Measurements from ENCODE around the gene DOCK8. TPM values are rescaled to one million over a fixed set of nuclear protein-coding genes. Genes with fewer than 3 reads are reported as not detected.

Gene DOCK8
- total RNA-seq, 1 donor from 2014 or later, result 219 TPM

DNA sequence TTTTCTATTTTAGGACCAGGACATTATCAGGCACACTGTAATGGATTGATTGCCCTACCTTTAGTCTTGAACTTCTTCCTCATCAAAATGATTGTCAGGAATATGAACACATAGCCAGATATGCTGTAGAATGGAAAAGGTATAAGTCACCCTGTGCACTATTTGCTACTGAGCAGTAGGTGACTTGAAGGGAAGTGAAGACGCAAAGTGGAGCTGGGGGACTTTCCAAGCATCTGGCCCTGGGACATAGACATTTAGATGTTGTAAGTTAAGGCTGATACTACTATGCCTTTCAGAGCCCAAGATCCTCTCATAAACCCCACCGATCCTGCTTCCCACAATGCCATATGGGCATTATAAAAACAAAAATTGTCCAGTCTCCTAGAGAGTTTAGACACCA is 174.5 kb downstream of the DOCK8 start:
- Mint-ChIP-seq H3K9me3 (no peaks in the 10 kb centered on the region), H3K4me3 (no peak overlapping the region), H3K36me3 (ENCODE audit: low read depth) (peaks cover 81% of the 10 kb centered on the region), H3K27me3 (no peaks in the 10 kb centered on the region), H3K27ac (peak overlapping the region; percentile 54), H3K4me1 (no peaks in the 10 kb centered on the region)
- TF ChIP-seq CTCF (IDR thresholded peaks at IDR 0.05), result no peak
- DNase-seq (no peak), ATAC-seq (ENCODE audit: low read depth) (peak; percentile 25)
- intact Hi-C loops (cut with micrococcal nuclease), result loop anchor here (10.0 kb wide), 2 partner anchors 416 to 616 kb away; no protein-coding TSS in a partner anchor
- ChIA-PET POLR2A (no interaction called here), CTCF (no interaction called here)

DNA sequence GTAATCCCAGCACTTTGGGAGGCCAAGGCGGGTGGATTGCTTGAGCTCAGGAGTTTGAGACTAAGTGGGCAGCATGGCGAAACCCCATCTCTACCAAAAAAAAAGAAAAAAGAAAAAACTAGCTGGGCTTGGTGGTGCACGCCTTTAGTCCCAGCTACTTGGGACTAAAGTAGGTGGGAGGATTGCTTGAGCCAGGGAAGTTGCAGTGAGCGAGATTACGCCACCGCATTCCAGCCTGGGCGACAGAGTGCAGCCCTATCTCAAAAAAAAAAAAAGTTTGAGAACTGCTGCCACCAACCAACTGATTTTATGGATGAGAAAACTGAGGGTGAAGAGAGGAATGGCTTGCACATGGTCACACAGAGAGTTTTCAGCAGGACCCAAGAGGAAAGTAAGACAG is 175.1 kb downstream of the DOCK8 start:
- CTCF ChIA-PET, result no interaction called here
- no peaks in the 10 kb centered on the region for H3K9me3 Mint-ChIP-seq
- H3K4me3 Mint-ChIP-seq, result no peak overlapping the region
- no peak for DNase-seq
- intact Hi-C loops (cut with micrococcal nuclease), result loop anchor here (10.0 kb wide), 2 partner anchors 415 to 615 kb away; no protein-coding TSS in a partner anchor
- H3K4me1 Mint-ChIP-seq, result no peaks in the 10 kb centered on the region
- POLR2A ChIA-PET, result no interaction called here
- H3K36me3 Mint-ChIP-seq (ENCODE audit: low read depth), result peaks cover 83% of the 10 kb centered on the region
- no peak for TF ChIP-seq CTCF (IDR thresholded peaks at IDR 0.05)
- H3K27ac Mint-ChIP-seq, result peak overlapping the region; percentile 16
- no peaks in the 10 kb centered on the region for H3K27me3 Mint-ChIP-seq
- no peak for ATAC-seq (ENCODE audit: low read depth)

- intact Hi-C loops (cut with micrococcal nuclease), result no loop called here
- peaks cover 81% of the 10 kb centered on the region for H3K36me3 Mint-ChIP-seq (ENCODE audit: low read depth)
- H3K9me3 Mint-ChIP-seq, result no peaks in the 10 kb centered on the region
- no peak for DNase-seq
- POLR2A ChIA-PET, result no interaction called here
- H3K4me3 Mint-ChIP-seq, result no peak overlapping the region
- H3K27ac Mint-ChIP-seq, result no peak overlapping the region
- CTCF ChIA-PET, result no interaction called here
- no peak for ATAC-seq (ENCODE audit: low read depth)
- H3K4me1 Mint-ChIP-seq, result no peaks in the 10 kb centered on the region
- no peaks in the 10 kb centered on the region for H3K27me3 Mint-ChIP-seq
- no peak for TF ChIP-seq CTCF (IDR thresholded peaks at IDR 0.05)
These were observed 177.6 kb downstream of the DOCK8 start for GRCh38 chr9:392077-392804.

DNA sequence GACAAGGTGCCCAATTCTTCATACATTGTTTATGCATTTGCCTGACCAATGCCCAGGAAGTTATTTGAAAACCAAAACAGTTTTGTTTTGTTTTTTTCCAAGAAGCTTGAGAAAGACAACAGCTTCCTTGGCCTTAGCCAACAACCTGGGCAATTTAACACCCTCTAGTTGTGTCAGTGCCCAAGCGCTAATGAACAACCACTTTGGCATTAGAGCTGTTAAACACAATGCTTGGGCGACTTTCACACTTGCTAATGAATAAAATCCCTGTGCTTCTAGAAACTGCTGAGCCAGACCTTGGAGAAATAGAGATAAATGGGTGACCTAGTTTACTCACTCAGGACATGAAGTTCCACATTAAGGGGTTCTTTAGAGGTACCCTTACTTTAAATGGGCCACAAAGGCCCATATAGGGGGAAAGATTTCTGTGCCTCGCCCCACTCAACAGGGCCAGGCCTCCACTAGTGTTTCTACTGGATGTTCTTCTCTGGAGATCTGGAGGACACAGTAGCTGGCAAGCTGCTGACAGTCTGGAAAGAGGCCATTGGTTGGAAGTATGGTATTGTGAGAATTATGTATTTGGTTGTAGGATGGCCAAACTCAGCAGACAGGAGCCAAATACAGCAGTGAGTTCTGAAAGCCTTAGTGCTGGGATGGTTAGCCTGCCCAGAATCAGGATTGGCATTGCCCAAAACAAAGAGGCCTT is 179.8 kb downstream of the DOCK8 start:
- intact Hi-C loops (cut with micrococcal nuclease), result no loop called here
- ChIA-PET POLR2A (no interaction called here), CTCF (no interaction called here)
- Mint-ChIP-seq H3K4me1 (no peaks in the 10 kb centered on the region), H3K36me3 (ENCODE audit: low read depth) (peaks cover 81% of the 10 kb centered on the region), H3K27ac (peak overlapping the region; percentile 18), H3K4me3 (no peak overlapping the region), H3K27me3 (no peaks in the 10 kb centered on the region), H3K9me3 (no peaks in the 10 kb centered on the region)
- DNase-seq (no peak), ATAC-seq (ENCODE audit: low read depth) (no peak)
- no peak for TF ChIP-seq CTCF (IDR thresholded peaks at IDR 0.05)

- no peak for TF ChIP-seq CTCF (IDR thresholded peaks at IDR 0.05)
- ChIA-PET CTCF (no interaction called here), POLR2A (no interaction called here)
- no peaks in the 10 kb centered on the region for H3K4me1 Mint-ChIP-seq
- intact Hi-C loops (cut with micrococcal nuclease), result no loop called here
- no peaks in the 10 kb centered on the region for H3K27me3 Mint-ChIP-seq
- H3K36me3 Mint-ChIP-seq (ENCODE audit: low read depth), result peaks cover 73% of the 10 kb centered on the region
- ATAC-seq (ENCODE audit: low read depth) (no peak), DNase-seq (no peak)
- H3K27ac Mint-ChIP-seq, result no peak overlapping the region
- no peaks in the 10 kb centered on the region for H3K9me3 Mint-ChIP-seq
- H3K4me3 Mint-ChIP-seq, result no peak overlapping the region
These were observed 181.7 kb downstream of the DOCK8 start for GRCh38 chr9:396396-396795.

Measured in activated B cell treated with CpG ODN at 0.5 μM for 24 hours (primary cell).